HuH-7.5 (cell line): ENCODE measurements around the gene TMEM126B.
A peak's percentile ranks its signal among the peaks of the same experiment; 100 is the strongest.
"Not testable (repeated sequence)": the region's sequence is repeated elsewhere in the genome, so short reads cannot be mapped to it uniquely, and the experiment has no call there.

Experiments
- DNase-seq: peaks from one replicate; pipeline ENCODE4 v3.0.0; 2011; ENCODE audit warnings: low spot score

The TMEM126B gene

DNA sequence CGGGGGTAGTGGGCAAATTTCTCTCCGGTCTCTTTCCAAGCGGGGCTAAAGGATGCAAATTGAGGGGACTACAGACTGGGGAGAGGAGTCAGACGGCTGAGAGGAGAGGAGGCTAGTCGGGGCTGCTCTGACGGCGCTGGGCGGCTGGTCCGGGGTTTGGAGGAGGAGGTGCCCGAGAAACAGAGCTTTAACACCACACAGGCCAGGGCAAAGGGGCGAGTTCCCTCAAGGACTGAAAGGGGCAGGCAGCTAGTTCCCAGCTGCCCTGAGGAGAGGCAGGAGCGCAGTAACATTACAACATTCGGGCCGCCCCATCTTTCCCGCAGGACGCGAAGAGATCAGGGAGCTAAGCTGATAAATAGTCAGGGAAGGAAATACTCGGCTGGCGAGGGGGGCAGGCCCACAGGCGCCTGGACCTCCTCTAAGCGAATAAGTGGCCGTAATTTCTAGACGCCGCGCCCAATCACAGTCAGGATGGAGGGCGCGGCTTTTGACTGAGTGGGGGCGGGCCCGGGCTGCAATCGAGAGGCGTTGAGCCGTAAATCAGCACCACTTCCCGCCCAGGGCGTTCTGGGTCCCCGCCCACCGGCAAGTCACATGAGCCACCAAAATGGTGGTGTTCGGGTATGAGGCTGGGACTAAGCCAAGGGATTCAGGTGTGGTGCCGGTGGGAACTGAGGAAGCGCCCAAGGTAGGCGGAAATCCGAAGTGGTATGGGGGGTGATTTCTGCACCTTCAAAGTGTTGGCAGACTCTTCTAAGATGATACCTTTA, at the start of gene TMEM126B:
TSS of gene TMEM126B (plus strand) at position 596 of the 773 bp plus-strand sequence. CDS start at position 611, 15 bp downstream.
- DNase-seq, result peak; percentile 37

DNA sequence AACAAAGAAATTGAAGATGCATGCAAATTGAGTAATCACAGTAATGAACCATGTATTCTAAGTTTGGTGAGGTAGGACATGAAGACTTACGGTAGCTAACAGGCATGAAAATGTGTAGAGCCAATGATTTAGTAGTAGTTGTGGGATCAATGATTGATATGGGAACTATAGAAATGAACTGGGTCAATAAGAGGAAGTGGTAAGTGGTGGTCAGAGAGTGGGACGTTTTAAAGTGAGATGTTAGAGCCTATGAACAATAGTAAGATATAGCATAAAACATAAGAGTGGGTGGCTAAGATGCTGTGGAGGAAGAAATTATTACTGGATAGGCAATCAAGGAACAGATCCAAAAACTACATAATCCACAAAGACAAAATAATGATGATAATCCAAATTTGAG, 46.3 kb upstream of the TMEM126B start:
- DNase-seq, result no peak

DNA sequence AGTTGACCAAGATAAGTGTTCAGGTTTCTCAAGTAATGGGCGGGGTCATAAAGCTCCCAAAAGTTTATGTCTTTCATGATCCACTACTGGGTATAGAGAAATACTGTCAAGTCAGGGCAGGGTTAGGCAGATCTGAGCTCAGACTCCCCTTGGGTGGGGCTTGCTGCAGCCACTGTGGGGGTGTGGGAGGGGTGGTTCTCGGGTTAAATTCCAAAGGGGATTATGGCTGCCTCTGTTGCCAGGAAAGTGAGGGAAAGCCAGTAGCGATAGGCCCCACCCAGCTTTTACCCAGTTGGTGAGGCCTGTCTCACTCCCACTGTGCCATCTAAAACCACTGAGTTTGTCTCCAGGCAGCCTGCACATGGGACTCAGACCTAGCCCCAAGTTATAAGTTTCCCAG, 39.0 kb upstream of the TMEM126B start:
- DNase-seq, result no peak

DNA sequence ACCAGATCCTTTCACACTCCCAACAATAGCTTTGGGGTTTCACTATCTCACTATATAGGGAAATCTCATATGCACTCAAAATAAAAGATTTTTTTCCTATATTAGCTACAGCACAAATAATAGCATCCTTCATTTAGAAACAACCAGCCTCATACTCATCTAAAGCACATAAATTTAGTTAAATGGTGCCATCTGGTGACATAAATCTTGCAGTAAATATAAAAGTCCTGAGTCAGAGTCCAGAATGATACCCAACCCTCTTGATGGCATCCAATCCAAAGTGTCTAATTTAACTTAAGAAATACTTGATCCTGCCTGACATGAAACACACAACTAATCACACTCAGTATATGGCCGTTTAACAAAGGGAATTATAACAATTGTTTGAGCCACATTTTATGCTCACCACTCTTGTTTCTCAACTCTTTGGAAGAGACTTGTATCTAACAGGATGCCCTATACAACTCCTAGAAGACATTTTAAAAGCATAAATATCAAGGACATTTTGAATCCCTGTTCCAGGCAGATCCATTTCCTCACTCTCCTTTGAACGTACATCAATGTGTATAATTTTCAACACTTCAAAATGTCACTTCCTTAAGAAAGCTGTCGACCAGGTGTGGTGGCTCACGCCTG, 37.4 kb upstream of the TMEM126B start:
- DNase-seq, result no peak

DNA sequence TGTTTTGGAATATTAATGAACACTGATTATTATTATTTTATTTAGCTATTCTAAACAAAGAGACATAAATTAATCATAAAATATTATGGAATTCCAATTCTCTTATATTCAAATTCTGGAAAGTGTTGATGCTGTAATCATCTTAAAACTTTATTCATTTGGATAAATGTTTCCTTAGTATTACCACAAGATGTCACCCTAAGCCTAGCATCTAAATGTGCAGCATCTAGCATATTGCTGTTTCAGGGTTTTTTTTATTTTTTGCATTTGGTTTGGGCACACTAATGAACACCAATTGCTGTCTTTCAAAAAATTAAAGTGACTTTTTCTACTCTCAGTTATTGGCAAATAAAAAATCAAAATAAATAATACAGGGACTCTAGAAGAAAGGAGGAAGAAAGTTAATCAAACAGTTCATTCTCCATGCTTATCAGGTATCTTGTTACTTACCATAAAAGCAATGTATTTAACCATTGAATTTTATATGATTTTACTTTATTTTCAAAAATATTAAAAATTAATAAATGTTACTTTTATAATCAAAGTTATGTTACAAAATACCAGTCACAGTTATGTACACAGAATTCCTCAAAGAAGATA, 33.0 kb upstream of the TMEM126B start:
- peak; percentile 6 for DNase-seq

DNA sequence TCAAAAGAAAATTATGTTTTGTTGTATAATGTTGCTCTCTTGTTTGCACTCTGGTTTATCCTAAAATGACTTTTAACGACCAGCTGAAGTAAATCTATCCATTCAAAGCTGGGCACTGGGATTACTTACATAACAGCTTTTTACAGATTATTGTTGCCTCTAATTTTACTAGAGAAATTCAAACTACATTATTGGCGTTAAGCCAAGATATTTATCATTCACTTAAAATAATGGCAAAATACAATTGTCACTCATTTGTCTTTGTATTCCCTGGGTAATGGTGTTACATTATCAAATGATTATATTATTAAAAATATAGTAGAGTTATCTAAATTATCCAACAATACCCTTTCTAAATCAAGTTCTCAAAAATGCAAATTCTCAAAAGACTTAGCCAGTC, 31.5 kb upstream of the TMEM126B start:
- DNase-seq, result no peak

DNA sequence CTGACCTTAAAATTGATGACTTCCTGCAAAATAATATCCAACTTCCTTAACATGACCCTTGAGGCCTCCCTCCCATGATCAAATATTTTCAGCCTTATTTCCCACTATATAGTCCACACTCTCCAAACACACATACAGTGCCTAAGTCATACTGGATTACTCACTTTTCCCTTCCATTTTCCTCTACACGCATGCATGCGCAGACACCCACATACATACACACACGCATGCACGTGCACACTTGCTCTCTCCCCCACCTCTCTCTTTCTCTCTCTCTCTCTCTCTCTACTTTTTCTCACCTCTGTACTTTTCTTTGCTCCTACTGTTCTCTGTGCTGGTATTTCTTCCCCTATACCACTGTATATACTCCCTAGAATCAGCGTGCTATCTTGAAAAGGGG, 29.3 kb upstream of the TMEM126B start:
- DNase-seq, result no peak

DNA sequence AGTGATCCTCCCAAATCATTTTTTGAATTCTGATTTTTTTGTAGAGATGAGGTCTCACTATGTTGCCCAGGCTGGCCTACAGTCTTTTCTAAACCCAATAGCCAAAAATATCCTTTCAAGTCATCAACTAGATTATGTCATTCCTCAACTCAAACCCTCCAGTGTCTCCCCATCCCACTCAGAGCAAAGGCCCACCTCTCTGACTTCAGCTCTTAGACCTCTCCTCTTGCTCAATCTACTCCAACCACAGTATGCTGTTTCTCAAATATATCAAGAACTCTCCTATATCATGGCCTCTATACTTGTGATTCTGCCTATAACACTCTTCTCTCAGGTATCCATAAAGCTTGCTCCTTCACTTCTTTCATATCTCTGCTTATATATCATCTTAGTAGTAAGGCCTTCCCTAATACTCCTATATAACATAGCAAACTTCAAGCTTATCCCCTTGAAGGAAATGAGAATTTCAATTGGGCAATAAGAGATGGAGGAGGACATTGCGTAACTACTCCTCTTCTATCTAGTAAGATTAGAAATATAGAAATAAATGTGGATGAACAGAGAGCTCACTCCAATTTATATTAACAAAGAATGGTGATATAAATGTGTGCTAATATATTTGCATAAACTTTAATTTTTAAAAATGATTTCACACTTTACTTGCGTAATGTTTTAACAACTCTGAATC, 25.7 kb upstream of the TMEM126B start:
- DNase-seq, result no peak

DNA sequence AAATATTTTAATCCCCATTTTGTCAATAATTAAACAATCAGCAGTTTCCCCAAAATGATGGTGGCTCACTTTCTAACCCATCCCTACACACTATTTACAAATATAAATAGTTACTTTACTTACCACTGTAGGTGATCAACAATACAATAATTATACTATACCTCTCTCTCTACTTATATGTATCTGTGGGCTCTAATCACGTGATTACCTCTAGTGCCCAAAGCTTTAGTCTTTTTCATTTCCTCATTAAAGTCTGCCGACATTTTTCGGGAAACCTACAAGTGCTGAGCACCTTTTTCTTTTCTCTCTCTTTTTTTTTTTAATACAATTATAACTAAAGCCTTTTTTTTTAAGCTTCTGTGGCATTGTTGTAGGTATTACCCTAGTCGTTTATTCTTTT, 25.2 kb upstream of the TMEM126B start:
- DNase-seq, result no peak

DNA sequence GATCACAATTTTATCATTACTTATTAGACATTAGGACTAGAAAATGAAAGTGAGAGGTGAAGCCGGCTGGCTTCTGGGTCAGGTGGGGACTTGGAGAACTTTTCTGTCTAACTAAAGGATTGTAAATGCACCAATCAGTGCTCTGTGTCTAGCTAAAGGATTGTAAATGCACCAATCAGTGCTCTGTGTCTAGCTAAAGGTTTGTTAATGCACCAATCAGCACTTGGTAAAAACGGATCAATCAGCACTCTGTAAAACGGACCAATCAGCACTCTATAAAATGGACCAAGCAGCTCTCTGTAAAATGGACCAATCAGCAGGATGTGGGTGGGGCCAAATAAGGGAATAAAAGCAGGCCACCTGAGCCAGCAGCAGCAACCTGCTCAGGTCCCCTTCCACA, 22.2 kb upstream of the TMEM126B start:
- not testable (repeated sequence) for DNase-seq

DNA sequence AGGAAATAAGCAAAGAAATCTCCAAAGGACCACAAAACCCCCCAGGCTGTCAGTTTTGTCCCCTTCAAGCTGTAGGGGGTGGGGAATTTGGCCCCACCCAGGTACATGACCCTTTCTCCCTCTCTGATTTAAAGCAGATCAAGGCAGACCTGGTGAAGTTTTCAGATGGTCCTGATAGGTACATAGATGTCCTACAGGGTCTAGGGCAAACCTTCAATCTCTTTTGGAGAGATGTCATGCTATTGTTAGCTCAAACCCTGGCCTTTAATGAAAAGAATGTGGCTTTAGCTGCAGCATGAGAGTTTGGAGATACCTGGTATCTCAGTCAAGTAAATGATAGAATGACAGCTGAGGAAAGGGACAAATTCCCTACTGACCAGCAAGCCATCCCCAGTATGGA, 19.8 kb upstream of the TMEM126B start:
- not testable (repeated sequence) for DNase-seq

DNA sequence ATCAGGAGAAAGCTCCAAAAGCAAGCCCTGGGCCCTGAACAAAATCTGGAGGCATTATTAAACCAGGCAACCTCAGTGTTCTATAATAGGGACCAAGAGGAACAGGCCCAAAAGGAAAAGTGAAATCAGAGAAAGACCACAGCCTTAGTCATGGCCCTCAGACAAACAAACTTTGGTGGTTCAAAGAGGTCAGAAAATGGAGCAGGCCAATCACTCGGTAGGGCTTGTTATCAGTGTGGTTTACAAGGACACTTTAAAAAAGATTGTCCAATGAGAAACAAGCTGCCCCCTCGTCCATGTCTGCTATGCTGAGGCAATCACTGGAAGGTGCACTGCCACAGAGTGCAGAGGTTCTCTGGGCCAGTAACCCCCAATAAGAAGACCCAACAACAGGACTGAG, 19.1 kb upstream of the TMEM126B start:
- DNase-seq, result not testable (repeated sequence)

DNA sequence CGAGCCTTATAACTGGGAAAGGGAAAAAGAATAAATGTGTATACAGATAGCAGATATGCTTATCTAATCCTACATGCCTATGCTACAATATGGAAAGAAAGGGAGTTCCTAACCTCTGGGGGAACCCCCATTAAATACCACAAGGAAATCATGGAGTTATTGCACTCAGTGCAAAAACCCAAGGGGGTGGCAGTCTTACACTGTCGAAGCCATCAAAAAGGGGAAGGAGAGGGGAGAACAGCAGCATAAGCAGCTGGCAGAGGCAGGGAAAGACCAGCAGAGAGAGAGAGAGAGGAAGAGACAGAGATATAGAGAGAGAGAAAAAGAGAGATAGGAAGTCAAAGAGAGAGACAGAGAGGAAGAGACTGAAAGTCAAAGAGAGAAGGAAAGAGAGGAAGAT, 16.8 kb upstream of the TMEM126B start:
- not testable (repeated sequence) for DNase-seq

DNA sequence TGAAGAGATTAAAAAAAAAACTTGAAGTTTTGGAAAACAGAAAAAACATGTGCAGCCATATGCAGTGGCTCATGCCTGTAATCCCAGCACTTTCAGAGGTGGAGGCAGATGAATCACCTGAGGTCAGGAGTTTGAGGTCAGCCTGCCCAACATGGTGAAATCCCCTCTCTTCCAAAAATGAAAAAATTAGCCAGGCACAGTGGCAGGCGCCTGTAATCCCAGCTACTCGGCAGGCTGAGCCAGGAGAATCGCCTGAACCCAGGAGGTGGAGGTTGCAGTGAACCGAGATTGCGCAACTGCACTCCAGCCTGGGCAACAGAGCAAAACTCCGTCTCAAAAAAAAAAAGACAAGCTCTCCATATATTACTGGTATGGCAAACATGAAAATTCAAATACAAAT, 8.9 kb upstream of the TMEM126B start:
- no peak for DNase-seq

DNA sequence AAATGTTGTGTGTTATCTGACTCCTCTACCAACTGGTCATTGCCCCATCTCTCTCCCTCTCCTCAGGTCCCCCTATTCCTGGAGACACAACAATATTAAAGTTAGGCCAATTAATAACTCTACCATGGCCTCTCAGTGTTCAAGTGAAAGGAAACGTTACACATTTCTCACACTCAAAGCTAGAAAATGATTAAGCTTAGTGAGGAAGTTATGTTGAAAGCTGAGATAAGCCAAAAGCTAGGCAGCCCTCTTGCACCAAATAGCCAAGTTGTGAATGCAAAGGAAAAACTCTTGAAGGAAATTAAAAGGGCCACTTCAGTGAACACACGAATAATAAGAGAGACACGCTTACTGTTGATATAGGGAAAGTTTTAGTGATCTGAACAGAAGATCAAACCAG, 8.1 kb upstream of the TMEM126B start:
- no peak for DNase-seq

DNA sequence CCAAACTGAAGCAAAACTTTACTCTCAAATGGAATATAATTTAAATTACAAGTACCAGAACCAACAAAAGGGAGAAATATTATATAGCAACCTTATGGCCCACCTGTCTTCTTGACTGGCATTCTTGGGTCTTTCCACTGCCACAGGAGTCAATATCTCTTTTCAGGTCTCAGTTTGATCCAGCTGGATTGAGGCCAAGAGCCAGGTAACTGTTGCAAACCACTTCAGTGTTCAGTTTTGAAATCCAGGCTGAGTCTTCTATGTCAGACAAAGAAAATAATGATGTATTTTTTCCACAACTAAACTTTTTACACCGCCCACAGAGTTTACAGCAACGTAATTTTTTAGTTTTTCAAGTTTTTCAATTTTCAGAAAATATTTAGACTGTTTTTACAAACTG, 1.9 kb upstream of the TMEM126B start:
- DNase-seq, result no peak

DNA sequence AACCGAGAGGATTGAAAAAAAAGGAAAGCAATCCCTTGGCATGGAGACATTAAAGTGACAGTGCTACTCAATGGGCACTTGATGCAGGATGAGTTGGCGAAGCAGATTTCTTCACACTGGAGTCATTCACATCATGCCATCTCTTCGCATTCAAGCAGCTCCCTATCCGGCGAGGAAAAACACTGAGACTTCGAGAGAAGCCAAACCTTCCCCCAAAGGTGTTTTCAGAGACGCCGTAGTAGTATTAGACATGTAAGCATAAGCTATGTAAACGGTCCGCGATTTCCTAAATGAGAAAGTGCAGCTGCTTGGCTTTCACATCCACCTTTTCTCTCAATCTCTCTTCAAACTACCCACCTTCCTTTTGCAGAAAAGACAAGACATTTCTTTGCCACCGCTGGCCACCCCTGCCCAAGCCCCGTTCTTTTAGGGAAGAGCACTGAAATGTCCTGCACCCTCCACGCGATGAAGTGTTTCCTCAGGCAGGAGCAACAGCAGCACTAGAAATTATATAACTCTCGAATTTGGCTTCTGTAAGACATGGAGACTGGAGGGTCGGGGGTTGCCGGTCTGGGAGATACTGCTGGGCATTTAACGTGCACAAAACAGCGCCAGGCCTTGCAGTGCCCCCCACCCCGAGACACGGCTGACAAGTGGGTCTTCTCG, 928 bp upstream of the TMEM126B start, which contains the start of gene DLG2:
TSS of gene DLG2 (minus strand) at position 13 of the 666 bp plus-strand sequence.
- DNase-seq, result no peak

DNA sequence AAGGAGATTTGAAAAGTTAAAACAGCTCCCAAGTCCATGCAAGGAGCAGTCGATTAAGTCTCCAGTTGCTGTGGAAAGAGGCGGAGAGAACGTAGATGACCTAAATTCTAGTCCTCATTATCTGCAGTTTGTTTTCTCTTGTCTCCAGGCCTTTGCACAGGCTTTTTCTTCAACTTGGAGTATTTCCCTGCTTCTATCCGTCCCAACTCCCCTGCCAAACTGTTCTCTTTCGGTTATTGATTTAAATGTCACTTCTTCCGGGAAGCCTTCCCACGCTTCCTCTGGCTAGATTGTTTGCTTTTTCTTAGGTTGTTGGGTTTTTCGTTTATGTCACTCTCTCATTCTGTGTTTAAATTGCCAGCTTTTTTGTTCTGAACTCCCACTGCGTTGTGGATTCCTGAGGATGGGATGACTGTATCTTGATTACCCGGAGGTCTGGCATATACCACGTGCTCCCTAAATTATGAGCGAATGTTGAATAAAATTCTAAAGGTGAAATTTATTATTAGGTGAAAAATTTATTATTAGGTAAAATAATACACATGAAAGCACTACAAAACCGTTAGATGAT, 463 bp downstream of the TMEM126B start:
- no peak for DNase-seq

DNA sequence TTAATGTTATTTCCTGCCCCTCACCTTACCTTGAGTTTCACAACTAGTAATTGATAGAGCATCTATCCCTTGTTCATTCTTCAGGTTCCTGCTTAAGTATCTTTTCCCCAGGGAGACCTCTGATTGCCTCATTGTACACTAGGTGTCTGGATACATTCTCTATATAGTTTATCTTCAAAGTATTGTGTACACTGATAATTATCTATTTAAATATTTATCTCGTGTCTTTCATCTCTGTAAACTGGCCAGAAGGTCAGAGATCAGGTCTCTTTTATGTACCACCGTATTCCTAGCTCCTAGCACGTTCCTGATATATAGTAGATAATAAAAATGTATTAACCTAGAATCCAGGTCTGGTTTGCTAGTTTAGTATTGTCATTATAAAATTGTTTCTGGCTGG, 6.4 kb downstream of the TMEM126B start:
- no peak for DNase-seq

DNA sequence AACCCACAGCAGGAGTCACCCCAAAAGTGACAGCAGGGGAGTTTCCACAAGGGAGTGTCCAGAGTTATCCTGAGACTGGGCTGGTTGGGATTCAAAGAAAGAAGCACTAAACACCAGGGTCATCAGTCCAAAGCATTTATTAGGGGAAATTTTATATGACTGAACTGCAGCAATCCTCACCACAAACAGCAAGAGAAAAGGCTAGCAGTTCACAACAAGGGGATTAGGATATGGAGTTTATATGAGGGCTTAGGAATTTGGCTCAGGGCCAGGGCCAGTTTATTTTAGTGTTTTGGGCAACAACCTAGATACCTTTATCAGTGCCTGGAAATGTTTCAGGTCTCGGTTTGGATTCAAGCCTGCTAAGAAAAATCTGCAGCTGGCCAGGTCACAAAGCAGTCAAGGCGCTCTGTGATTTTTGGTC, 14.8 kb downstream of the TMEM126B start:
- no peak for DNase-seq

DNA sequence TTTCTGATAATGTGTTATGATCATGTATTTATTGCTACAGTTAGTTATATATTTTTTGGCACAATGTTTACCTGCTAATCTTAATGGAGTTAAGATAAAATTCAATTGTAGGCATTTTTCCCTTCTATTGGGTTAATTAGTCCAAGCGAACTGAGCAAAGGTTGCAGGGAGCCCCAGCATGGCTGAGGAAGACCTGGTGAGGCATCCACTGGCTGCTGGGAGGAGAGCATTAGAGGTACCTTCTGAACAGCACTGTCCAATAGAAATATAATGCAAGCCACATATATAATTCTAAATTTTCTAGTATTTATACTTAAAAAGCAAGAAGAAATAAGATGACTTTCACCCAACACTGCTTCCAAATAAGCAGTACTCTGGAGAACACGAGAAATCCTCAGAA, 18.7 kb downstream of the TMEM126B start:
- no peak for DNase-seq
